ENCODE measurements around the gene KDM2B.

DNA sequence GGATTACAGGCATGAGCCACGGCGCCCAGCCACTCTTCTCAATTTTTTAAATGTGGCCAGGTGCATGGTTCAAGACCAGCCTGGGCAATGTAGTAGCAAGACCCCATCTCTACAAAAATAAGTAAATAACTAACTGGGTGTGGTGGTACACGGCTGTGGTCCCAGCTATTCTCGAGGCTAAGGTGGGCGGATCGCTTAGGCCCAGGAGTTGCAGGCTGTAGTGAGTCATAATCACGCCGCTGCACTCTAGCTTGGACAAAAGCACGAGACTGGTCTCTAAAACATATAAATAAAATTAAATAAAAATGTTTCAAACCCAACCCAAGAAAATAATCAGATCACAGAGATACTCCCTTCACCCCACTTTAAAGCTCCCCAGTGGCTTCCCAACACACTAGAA, 8.9 kb downstream of the KDM2B start:
- TF ChIP-seq, protein P1, sequence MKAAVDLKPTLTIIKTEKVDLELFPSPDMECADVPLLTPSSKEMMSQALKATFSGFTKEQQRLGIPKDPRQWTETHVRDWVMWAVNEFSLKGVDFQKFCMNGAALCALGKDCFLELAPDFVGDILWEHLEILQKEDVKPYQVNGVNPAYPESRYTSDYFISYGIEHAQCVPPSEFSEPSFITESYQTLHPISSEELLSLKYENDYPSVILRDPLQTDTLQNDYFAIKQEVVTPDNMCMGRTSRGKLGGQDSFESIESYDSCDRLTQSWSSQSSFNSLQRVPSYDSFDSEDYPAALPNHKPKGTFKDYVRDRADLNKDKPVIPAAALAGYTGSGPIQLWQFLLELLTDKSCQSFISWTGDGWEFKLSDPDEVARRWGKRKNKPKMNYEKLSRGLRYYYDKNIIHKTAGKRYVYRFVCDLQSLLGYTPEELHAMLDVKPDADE (IDR thresholded peaks at IDR 0.05), result no peak
- TF ChIP-seq, protein P2, sequence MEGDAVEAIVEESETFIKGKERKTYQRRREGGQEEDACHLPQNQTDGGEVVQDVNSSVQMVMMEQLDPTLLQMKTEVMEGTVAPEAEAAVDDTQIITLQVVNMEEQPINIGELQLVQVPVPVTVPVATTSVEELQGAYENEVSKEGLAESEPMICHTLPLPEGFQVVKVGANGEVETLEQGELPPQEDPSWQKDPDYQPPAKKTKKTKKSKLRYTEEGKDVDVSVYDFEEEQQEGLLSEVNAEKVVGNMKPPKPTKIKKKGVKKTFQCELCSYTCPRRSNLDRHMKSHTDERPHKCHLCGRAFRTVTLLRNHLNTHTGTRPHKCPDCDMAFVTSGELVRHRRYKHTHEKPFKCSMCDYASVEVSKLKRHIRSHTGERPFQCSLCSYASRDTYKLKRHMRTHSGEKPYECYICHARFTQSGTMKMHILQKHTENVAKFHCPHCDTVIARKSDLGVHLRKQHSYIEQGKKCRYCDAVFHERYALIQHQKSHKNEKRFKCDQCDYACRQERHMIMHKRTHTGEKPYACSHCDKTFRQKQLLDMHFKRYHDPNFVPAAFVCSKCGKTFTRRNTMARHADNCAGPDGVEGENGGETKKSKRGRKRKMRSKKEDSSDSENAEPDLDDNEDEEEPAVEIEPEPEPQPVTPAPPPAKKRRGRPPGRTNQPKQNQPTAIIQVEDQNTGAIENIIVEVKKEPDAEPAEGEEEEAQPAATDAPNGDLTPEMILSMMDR (conservative IDR thresholded peaks at IDR 0.05; ENCODE audit: low read depth in 2 of 2), result no peak
- TF ChIP-seq ZNF331 (CRISPR knock-in tag; IDR thresholded peaks at IDR 0.05; ENCODE audit: low read depth), result no peak
- no peak for TF ChIP-seq POLR2AphosphoS5 (IDR thresholded peaks at IDR 0.05; ENCODE audit: low read depth)
- no peak for TF ChIP-seq EZH2 (IDR thresholded peaks at IDR 0.05; ENCODE audit: low read depth, unreplicated experiment)
- no peak for TF ChIP-seq CREB1 (CRISPR knock-in tag; IDR thresholded peaks at IDR 0.05; ENCODE audit: low read depth)
- TF ChIP-seq, protein P3, sequence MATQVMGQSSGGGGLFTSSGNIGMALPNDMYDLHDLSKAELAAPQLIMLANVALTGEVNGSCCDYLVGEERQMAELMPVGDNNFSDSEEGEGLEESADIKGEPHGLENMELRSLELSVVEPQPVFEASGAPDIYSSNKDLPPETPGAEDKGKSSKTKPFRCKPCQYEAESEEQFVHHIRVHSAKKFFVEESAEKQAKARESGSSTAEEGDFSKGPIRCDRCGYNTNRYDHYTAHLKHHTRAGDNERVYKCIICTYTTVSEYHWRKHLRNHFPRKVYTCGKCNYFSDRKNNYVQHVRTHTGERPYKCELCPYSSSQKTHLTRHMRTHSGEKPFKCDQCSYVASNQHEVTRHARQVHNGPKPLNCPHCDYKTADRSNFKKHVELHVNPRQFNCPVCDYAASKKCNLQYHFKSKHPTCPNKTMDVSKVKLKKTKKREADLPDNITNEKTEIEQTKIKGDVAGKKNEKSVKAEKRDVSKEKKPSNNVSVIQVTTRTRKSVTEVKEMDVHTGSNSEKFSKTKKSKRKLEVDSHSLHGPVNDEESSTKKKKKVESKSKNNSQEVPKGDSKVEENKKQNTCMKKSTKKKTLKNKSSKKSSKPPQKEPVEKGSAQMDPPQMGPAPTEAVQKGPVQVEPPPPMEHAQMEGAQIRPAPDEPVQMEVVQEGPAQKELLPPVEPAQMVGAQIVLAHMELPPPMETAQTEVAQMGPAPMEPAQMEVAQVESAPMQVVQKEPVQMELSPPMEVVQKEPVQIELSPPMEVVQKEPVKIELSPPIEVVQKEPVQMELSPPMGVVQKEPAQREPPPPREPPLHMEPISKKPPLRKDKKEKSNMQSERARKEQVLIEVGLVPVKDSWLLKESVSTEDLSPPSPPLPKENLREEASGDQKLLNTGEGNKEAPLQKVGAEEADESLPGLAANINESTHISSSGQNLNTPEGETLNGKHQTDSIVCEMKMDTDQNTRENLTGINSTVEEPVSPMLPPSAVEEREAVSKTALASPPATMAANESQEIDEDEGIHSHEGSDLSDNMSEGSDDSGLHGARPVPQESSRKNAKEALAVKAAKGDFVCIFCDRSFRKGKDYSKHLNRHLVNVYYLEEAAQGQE (IDR thresholded peaks at IDR 0.05; ENCODE audit: unreplicated experiment), result no peak
- TF ChIP-seq EZH2phosphoT487 (IDR thresholded peaks at IDR 0.05; ENCODE audit: unreplicated experiment), result no peak
- TF ChIP-seq JUNB (IDR thresholded peaks at IDR 0.05; ENCODE audit: unreplicated experiment), result no peak
- TF ChIP-seq STAT1 (IDR thresholded peaks at IDR 0.05; ENCODE audit: unreplicated experiment), result no peak

Data from GM23338 (cell line).